ENCODE data around the gene LYST.
"Not testable (repeated sequence)": the region's sequence is repeated elsewhere in the genome, so short reads cannot be mapped to it uniquely, and the experiment has no call there.

The LYST gene, protein sequence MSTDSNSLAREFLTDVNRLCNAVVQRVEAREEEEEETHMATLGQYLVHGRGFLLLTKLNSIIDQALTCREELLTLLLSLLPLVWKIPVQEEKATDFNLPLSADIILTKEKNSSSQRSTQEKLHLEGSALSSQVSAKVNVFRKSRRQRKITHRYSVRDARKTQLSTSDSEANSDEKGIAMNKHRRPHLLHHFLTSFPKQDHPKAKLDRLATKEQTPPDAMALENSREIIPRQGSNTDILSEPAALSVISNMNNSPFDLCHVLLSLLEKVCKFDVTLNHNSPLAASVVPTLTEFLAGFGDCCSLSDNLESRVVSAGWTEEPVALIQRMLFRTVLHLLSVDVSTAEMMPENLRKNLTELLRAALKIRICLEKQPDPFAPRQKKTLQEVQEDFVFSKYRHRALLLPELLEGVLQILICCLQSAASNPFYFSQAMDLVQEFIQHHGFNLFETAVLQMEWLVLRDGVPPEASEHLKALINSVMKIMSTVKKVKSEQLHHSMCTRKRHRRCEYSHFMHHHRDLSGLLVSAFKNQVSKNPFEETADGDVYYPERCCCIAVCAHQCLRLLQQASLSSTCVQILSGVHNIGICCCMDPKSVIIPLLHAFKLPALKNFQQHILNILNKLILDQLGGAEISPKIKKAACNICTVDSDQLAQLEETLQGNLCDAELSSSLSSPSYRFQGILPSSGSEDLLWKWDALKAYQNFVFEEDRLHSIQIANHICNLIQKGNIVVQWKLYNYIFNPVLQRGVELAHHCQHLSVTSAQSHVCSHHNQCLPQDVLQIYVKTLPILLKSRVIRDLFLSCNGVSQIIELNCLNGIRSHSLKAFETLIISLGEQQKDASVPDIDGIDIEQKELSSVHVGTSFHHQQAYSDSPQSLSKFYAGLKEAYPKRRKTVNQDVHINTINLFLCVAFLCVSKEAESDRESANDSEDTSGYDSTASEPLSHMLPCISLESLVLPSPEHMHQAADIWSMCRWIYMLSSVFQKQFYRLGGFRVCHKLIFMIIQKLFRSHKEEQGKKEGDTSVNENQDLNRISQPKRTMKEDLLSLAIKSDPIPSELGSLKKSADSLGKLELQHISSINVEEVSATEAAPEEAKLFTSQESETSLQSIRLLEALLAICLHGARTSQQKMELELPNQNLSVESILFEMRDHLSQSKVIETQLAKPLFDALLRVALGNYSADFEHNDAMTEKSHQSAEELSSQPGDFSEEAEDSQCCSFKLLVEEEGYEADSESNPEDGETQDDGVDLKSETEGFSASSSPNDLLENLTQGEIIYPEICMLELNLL (N-terminal part only)

GRCh38 chr1:235866205-235866912, at the start of gene LYST:
LYST (minus strand) TSS chr1:235866906; CDS start chr1:235830417, 36,489 bp downstream.
- peak; percentile 28 for DNase-seq (ENCODE audit: low read depth)

DNA sequence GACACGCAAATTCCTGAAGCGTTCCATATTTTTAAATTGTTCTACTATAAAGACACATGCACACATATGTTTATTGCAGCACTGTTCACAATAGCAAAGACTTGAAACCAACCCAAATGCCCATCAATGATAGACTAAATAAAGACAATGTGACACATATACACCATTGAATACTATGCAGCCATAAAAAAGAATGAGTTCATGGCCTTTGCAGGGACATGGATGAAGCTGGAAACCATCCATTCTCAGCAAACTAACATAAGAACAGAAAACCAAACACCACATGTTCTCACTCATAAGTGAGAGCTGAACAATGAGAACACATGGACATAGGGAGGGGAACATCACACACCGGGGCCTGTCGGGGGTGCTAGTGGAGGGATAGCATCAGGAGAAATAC, 48.8 kb upstream of the LYST start:
- DNase-seq (ENCODE audit: low read depth): not testable (repeated sequence)

- DNase-seq (ENCODE audit: low read depth): no peak
Observed at GRCh38 chr1:235913311-235913710, 46.6 kb upstream of the LYST start.

DNA sequence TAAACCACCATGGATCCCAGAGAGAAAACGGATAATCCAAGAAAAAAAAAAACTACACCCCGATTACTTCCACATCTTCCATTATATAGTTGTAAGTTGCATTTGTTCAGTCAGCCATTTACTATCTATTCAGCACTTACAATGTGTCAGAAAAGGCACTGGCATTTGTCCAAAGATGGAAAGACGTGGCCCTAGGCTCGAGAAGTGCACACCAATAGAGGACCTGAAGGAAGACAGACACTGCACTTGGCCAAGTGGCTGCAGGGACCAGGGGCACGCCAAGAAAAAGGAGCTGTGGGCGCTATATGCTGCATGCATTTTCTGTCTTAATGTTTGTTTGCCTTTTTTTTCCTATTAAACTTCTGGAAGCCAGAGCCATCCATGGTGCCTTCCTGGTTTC, 45.2 kb upstream of the LYST start:
- no peak for DNase-seq (ENCODE audit: low read depth)

GRCh38 chr1:235911300-235911662, 44.6 kb upstream of the LYST start:
- DNase-seq (ENCODE audit: low read depth): no peak

GRCh38 chr1:235910357-235911299, 43.9 kb upstream of the LYST start:
- no peak for DNase-seq (ENCODE audit: low read depth)

DNA sequence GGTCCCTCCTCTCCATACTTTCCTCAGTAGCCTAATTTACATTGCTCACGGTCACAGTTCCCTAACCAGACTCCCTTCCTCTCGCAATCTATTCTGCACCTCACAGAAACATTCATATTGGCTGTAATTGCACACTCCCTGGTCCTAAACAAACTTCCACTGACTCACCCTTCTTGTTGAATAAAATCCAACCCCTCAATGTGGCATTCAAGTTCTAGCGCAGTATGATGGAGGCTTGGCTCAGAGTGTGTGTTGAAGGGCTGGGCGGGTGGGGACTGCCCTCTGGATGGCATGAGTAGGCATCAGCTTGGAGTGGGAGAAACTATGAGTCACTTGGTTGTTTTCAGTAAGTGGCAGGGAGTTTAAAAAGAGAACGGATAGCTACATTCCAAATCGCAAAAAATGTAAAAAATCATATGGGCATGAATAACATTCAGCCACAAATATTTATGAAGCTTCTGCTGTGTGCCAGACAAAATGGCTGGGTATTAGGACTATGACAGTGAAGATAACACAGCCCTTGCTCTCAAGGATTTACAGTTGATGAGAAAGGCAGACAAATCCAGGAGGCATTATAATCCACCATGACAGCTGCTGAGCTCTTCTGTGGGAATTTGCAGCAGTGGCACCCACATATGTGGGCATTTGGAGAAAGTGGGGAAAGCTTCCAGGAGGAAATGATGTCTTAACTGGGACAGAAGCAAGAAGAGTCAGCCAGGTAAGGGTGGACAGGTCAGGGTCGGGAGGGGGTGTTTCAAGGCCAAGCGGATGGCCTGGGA, 42.2 kb upstream of the LYST start:
- no peak for DNase-seq (ENCODE audit: low read depth)

GRCh38 chr1:235907897-235908240, 41.2 kb upstream of the LYST start:
- no peak for DNase-seq (ENCODE audit: low read depth)

GRCh38 chr1:235907187-235907896, 40.6 kb upstream of the LYST start:
- no peak for DNase-seq (ENCODE audit: low read depth)

DNA sequence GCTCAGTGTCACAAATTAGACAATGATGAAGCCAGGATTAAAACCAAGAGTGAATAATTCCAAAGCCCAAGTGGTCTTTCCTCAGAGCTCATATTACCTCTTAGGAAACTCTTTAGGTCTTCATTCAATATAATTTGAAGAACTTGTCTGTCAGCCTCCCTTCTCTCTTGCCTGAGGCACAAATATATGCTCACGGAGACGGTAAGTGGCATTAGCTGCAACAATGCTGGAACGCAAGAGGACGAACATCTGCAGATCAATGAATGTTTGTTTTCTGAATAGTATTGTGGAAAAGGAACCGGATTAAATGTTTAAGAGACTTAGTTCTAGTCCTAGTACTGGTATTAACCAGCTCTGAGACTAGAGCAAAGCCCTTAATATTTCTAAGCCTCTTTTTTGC, 39.7 kb upstream of the LYST start:
- DNase-seq (ENCODE audit: low read depth): no peak

DNA sequence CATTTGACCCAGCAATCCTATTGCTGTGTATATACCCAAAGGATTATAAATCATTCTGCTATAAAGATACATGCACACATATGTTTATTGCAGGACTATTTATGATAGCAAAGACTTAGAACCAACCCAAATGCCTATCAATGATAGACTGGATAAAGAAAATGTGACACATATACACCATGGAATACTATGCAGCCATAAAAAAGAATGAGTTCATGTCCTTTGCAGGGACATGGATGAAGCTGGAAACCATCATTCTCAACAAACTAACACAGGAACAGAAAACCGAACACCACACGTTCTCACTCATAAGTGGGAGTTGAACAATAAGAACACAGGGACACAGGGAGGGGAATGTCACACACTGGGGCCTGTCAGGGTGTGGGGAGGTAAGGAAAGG, 37.1 kb upstream of the LYST start:
- DNase-seq (ENCODE audit: low read depth): not testable (repeated sequence)

DNA sequence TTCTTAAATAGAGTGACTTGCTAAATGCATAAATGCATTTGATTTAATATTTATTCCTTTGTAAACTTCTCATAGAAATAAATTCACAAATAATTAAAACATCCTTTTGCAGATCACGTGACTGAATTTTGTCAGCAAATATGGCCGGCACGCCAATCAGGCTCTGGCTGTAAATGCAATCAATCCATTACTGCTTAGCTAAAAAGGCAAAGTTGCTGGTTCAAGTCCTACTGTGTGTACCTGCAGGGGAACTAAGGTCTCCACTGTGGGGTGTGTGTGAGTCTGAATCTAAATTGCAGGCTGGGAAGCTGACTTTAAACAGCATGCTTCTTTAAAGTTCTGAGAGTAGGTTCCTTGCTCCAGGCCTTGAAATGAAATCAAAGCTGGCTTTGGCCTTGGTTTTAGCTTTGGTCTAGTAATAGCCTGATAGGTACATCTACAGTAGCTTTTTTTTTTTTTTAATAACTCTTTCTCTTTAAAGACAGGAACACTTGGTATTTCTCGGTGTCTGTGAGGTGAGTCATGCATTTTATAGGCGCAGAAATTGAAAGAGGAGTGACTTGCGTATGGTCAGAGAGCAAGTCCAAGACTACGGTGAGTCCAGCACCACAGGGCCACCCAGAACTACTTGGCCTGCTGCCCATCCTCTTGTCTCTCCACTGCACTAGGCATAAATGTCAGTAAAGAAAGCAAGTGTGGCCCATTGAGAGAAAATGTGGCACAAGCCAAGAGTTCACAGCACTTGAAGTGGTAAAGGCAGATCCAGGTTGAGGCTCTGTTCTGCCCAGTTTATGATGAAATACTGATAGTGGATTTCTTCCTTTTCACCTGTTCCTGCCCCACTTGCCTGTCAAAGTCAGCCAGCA, 36.2 kb upstream of the LYST start:
- no peak for DNase-seq (ENCODE audit: low read depth)

GRCh38 chr1:235901461-235901860, 34.8 kb upstream of the LYST start:
- DNase-seq (ENCODE audit: low read depth): no peak

- DNase-seq (ENCODE audit: low read depth): no peak
Observed at GRCh38 chr1:235898126-235898525, 31.4 kb upstream of the LYST start.

DNA sequence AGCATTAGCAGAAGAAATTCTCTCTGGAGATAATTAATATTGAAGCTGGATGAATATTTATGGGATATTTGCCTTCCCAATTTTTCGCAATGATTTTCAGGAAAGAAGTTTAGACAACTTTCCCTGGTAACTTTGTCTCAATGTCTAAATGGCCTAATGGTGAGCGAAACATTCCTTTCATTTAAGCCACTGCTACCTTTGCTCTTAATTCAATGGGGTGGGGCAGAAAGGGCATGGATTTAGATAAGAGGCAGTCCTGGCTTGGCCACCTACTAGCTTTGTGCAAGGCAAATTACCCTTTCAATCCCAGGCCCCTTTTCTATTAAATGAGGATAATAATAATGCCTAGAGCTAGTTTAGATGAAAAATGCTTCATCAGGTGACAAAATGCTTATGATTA, 27.1 kb upstream of the LYST start:
- no peak for DNase-seq (ENCODE audit: low read depth)

DNA sequence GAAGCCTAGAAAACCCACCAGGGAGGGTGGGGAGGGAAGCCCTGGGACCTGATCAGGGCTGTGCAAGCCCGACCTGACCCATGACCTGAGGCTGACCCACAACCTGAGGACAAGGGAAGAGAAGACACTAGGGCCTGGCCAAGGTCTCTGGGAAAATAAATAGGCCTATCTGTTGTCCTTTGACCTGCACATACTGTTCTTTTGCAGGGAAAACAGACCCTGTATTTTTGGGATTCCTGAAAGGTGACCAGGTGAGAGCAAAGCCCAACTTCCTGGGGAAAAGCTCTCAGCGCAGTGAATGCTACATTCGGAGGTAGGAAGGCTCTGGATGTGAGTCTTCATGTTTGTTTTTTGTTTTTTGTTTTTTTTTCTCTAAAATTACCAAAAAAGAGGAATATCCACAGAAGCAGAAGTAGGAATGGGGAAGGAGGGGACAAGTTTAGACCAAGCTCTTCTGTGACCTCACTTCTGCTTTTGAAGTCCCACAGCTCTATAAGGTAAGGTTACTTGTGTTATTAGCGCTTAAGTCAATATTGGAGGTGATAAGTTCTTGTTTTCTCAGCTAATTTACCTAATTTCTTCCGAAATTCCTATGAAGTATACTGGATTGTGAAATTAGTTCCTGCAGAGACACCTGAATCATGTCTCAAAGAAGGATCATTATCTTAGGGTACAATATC, 26.2 kb upstream of the LYST start:
- no peak for DNase-seq (ENCODE audit: low read depth)

GRCh38 chr1:235892202-235892601, 25.5 kb upstream of the LYST start:
- DNase-seq (ENCODE audit: low read depth): no peak

Data from activated T-helper 1 cell treated with Interleukin-2 at 50 U/mL for 16 hours (primary cell).